HG03039 (cell line): ENCODE results near the gene HES6.
"Not testable (repeated sequence)": the region's sequence is repeated elsewhere in the genome, so short reads cannot be mapped to it uniquely, and the experiment has no call there.

ENCODE experiments used
- ATAC-seq: cut with Tn5 transposase; IDR thresholded peaks from one replicate; pipeline ENCODE4 v1.9.1; 2021; ENCODE audit warnings: mild to moderate bottlenecking, moderate library complexity; ENCODE audit not compliant: unreplicated experiment

HES6 gene

DNA sequence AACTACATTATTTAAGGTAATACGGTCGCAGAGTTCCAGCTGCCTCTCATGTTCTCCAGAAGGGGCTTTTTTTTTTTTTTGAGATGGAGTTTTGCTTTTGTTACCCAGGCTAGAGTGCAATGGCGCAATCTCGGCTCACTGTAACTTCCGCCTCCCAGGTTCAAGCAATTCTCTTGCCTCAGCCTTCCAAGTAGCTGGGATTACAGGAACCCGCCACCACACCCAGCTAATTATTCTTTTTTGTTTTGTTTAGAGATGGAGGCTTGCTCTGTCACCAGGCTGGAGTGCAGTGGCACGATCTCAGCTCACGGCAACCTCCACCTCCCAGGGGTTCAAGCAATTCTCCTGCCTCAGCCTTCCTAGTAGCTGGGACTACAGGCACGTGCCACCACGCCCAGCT, 33.6 kb upstream of the HES6 start:
- not testable (repeated sequence) for ATAC-seq

DNA sequence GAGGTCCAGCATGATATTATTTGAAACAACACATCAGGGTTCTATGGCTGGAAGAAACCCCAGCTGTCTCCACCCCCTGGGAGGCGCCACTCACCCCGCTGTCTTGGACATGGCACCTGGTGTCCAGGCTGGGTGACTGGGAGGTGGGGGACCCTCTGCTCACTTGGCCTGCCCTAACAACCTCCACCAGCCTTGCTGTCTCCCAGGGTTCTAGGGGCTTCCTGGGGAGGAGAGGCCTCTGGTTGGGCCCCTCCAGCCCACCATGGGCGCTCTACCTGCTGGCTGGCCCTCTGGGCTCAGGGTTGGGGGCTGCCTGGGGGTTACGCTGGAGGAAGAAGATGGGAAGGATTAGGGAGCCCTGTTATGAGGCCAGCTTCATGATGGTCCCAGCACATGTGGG, 32.3 kb upstream of the HES6 start:
- no peak for ATAC-seq

DNA sequence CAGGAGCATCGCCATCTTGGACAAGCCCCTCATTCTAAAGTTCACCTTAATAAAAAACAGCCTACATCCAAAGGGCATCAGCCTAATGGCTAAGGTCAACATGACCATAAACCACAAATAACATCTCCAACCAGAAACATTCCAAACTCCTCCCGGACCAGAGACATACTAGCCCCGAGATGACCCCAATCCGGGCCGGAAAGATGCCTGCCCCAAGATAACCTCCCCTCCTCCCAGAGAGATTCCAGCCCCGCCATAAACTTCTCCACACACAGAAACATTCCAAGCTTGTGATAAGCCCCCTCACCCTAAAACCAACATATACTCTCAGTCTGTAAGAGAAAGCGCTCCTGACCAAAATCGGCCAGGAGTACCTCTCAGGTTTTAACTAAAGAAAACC, 31.8 kb upstream of the HES6 start:
- not testable (repeated sequence) for ATAC-seq

GRCh38 chr2:238271061-238271554, 31.3 kb upstream of the HES6 start:
- ATAC-seq = no peak

DNA sequence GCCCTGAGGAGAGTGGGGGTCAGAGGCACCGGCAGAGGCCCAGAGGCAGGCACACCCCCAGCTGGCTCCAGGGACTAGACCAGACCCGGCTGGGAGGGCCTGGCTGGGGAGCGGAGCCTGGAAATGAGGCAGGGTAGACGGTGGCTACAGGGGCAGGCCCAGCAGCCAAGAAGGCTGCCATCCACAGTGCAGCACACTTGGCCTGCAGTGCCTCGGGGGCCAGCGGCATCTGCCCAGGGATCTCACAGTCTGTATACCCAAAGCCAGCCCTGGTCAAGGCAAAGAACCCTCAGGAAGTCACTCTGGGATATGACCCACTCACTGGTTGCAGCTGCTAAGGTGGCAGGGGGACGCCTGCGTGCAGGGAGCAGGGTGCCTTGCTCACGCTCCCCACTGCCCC, 30.8 kb upstream of the HES6 start:
- ATAC-seq = no peak

DNA sequence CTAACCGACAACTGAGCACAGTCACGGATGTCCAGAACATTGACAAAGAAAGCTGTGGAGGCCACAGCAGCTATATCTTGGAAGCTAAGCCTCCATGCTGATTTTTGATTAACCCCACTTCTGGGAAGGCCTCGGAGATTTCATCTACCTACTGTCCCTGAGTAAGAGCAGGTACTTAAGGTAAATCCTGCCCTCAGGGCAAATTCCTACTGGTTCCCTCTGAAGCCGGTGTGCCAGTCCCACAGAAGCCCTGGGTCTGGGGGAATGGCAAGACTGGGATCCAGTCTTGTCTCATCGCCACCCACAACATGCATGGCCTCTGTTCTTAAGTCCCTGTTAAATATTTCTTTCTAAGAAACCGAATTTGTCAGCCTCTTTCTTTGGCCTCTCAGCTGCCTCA, 29.9 kb upstream of the HES6 start:
- ATAC-seq = no peak

- ATAC-seq = no peak
Measured at GRCh38 chr2:238267884-238268680, 28.2 kb upstream of the HES6 start.

DNA sequence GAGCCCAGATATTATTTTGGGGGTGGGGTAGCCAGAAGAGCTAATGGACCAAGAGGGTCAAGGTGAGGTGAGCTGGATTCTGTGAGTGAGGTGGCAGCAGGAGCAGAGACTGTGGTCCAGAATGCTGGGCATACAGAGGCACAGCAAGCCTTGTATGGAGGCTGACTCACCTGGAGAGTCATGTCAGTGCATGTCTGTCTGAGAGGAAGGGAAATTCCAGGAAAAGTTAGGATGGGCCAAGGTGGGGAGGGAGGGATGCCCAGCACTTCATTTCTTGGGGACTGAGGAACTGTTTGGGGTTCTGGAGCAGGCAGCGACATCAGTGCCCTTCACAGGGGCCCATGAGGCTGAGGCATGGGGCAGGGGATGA, 27.5 kb upstream of the HES6 start:
- ATAC-seq = no peak

DNA sequence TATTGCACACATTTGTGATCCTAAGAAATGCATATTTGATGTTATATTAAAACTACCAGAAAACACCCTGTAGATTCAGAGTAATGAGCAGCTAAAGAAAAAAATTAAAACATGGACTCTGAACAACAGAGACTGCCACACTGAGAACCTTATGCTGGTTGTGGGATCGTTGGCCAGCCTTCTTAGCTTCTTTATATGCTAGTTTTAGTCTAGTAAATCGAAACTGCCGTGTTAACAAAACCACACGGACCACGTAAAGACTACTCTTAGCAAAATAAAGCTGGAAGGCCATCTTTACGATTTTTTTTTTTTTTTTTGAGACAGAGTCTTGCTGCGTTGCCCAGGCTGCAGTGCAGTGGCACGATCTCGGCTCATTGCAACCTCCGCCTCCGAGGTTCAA, 25.8 kb upstream of the HES6 start:
- ATAC-seq = no peak

DNA sequence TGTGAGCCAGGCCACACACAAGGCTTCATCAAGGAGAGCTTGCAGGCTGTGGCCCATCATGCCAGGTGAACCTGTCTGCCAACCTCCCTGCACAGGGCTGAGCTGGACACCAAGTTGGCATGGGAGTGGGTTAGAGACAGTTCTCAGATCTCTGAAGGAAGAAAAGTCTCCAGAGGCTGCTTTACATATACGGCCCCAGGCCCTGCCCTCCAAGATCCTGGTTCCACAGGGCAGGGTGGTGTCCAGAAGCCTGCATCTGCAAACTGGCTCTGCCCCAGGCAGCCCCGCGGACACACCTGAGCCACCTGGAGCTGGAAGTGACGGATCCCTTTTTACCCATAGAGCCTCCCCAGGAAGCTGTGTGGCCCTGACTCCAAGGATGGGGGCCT, 24.2 kb upstream of the HES6 start:
- ATAC-seq = no peak

GRCh38 chr2:238263204-238264071, 23.6 kb upstream of the HES6 start:
- ATAC-seq = no peak

- no peak for ATAC-seq
Measured at GRCh38 chr2:238262496-238263122, 22.8 kb upstream of the HES6 start.

GRCh38 chr2:238261718-238262375, 22.0 kb upstream of the HES6 start:
- no peak for ATAC-seq

GRCh38 chr2:238260883-238261282, 21.0 kb upstream of the HES6 start:
- ATAC-seq = no peak

- no peak for ATAC-seq
Measured at GRCh38 chr2:238259061-238260020, 19.5 kb upstream of the HES6 start.

- ATAC-seq = no peak
Measured at GRCh38 chr2:238257786-238258700, 18.2 kb upstream of the HES6 start.

- no peak for ATAC-seq
Measured at GRCh38 chr2:238256594-238257104, 16.8 kb upstream of the HES6 start.

DNA sequence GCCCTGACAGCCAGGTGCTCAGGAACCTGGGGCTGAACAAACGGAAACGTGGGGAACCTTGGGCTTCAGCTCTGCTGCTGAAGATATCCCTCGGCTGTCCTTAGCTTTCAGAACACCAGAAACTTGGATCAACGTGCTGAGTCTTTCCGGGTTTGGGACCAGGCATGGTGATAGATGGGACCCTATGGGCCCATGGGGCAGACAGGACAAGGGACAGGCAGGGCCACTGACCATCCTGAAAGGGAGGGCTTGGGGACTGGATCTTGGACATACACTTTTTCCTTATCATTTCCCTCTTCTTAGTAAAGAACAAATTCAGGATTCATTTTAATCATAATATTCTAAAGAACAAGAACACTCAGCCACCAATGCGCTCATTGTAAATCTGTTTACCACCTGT, 16.3 kb upstream of the HES6 start:
- ATAC-seq = no peak

DNA sequence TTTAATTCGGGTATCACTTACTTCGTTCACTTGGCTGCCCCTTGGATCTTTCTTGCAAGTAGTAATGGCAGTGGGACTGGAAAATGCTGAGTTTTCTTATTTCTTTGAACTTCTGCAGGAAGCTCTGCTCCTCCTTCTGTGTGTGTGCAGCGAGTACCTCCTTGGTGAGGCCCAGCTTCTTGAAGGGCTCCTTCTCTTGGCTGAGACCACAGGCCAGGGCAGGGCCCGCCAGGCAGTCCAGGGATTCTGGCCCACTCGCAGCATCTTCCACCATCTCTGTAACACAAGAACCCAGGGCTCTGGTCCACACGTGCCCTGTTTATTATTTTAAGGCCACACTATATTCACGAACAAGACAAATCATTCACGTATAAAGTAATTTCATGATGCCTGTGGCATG, 15.8 kb upstream of the HES6 start:
- ATAC-seq = no peak
